K562 (cell line): ENCODE measurements around the gene TMC6. TPM values are rescaled to one million over a fixed set of nuclear protein-coding genes. Genes with fewer than 3 reads are reported as not detected.

ENCODE experiments used
- ADNP ChIP-seq: fragments of 200-800 bp; sonication (Bioruptor generic); IDR thresholded peaks from 2 replicates; pipeline ENCODE4 v1.6.1; 2016; ENCODE audit warnings: missing genetic modification characterization, missing compliant biosample characterization
- CUX1 ChIP-seq: fragments of 200-800 bp; sonication (Bioruptor generic); IDR thresholded peaks from 2 replicates; pipeline ENCODE4 v1.6.1; 2016; ENCODE audit warnings: missing genetic modification characterization, missing compliant biosample characterization
- MITF ChIP-seq: IDR thresholded peaks from 2 replicates; pipeline ENCODE4 v1.6.1; 2014; ENCODE audit warnings: antibody characterized with exemption
- SOX6 ChIP-seq: fragments of 450-650 bp; IDR thresholded peaks from 2 replicates; pipeline ENCODE4 v1.6.1; 2014; ENCODE audit warnings: mild to moderate bottlenecking
- ZNF324 ChIP-seq: fragments of 250-450 bp; sonication (Bioruptor Pico); IDR thresholded peaks from 2 replicates; pipeline ENCODE4 v1.4.0; 2020; ENCODE audit warnings: mild to moderate bottlenecking
- polyA plus RNA-seq, 8 experiments: library from polyadenylated mRNA; depleted of rRNA in 4 of 8; stranded (reverse) in 5 of 8; unstranded in 3 of 8; fragments of >200 nt; fragmentation: Nextera tagmentation in 2 of 8; fragmentation: Illumina TruSeq in 1 of 8; extraction: Ambion mirVana in 2 of 8; extraction: Trizol in 1 of 8; gene quantifications; 2 replicates each; pipeline versions ENCODE4 v1.2.1 to v1.2.3, GENCODE V29; 2011 to 2014; ENCODE audit warnings: inconsistent platforms in 1 of 8, missing spikeins in 1 of 8
- total RNA-seq, 7 experiments: library from RNA; depleted of rRNA in 6 of 7; stranded (reverse); fragments of >200 nt in 6 of 7; fragmentation: Illumina TruSeq in 2 of 7; extraction: Trizol in 2 of 7; gene quantifications; 2 replicates each; pipeline versions ENCODE4 v1.2.1 to v1.2.3, GENCODE V29; 2011 to 2021; ENCODE audit warnings: low replicate concordance in 1 of 7
- TF ChIP-seq, protein P1 (sequence below): sonication (generic); formaldehyde crosslinking; IDR thresholded peaks from 2 replicates; pipeline ENCODE4 v1.8.1; 2023; ENCODE audit warnings: mild to moderate bottlenecking, missing genetic modification reagents
- TF ChIP-seq, protein P2 (sequence below): fragments of 450-650 bp; IDR thresholded peaks from 2 replicates; pipeline ENCODE4 v1.6.1; 2016; ENCODE audit warnings: mild to moderate bottlenecking

TMC6 gene
- total and polyA plus RNA-seq, 9 of the 15 experiments (the other 6 are each of a cell fraction or from before 2014, with no cell fraction given): 4.1 to 351 (median 66.9) TPM

- TF ChIP-seq, protein P1, sequence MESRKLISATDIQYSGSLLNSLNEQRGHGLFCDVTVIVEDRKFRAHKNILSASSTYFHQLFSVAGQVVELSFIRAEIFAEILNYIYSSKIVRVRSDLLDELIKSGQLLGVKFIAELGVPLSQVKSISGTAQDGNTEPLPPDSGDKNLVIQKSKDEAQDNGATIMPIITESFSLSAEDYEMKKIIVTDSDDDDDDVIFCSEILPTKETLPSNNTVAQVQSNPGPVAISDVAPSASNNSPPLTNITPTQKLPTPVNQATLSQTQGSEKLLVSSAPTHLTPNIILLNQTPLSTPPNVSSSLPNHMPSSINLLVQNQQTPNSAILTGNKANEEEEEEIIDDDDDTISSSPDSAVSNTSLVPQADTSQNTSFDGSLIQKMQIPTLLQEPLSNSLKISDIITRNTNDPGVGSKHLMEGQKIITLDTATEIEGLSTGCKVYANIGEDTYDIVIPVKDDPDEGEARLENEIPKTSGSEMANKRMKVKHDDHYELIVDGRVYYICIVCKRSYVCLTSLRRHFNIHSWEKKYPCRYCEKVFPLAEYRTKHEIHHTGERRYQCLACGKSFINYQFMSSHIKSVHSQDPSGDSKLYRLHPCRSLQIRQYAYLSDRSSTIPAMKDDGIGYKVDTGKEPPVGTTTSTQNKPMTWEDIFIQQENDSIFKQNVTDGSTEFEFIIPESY (CRISPR knock-in tag): peak; percentile 18; the same call in 1 of the 2 replicates
- 0 out of 2 replicates have a peak, but pooled peaks have one; percentile 40 for TF ChIP-seq ZNF324 (CRISPR knock-in tag)
- TF ChIP-seq, protein P2, sequence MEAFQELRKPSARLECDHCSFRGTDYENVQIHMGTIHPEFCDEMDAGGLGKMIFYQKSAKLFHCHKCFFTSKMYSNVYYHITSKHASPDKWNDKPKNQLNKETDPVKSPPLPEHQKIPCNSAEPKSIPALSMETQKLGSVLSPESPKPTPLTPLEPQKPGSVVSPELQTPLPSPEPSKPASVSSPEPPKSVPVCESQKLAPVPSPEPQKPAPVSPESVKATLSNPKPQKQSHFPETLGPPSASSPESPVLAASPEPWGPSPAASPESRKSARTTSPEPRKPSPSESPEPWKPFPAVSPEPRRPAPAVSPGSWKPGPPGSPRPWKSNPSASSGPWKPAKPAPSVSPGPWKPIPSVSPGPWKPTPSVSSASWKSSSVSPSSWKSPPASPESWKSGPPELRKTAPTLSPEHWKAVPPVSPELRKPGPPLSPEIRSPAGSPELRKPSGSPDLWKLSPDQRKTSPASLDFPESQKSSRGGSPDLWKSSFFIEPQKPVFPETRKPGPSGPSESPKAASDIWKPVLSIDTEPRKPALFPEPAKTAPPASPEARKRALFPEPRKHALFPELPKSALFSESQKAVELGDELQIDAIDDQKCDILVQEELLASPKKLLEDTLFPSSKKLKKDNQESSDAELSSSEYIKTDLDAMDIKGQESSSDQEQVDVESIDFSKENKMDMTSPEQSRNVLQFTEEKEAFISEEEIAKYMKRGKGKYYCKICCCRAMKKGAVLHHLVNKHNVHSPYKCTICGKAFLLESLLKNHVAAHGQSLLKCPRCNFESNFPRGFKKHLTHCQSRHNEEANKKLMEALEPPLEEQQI: peak; percentile 36; the same call in 1 of the 2 replicates
- peak; percentile 66; the same call in 1 of the 2 replicates for TF ChIP-seq CUX1 (CRISPR knock-in tag)
- peak; percentile 71 for TF ChIP-seq ADNP (tag)
- TF ChIP-seq MITF: peak; percentile 80
- peak; percentile 92 for TF ChIP-seq SOX6
These were observed 46.1 kb downstream of the TMC6 start (continued) for GRCh38 chr17:78082355-78082872.
